Stimulated activated CD8-positive, alpha-beta memory T cell treated with anti-CD3 and anti-CD28 coated beads, Interleukin-15, amount 100 ng/mL, for 4 hours (primary cell): ENCODE results near the gene MTG1.

ENCODE experiments used
- DNase-seq, 2 donors: peaks; one replicate each; pipeline ENCODE4 v3.0.0-alpha.2; 2020; ENCODE audit warnings: low read depth in 2 of 2

The MTG1 gene

DNA sequence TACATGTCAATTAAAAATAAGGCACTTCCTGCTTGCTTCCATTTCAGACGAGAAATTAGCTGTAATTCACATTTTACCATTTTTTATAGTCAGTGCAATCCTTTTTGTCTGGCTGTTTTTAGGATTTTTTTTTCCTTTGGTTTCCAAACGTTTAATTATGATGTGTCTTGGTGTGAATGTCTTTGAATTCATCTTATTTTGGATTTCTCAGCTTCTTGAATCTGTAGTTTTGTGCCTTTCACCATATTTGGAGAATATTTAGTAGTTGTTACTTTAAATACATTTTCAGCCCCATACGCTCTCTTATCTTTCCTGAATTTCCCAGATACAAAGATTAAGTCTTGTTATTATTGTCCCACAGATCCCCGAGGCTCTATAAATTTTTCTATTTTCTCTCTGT is 57.4 kb downstream of the MTG1 start:
- DNase-seq = no peak

DNA sequence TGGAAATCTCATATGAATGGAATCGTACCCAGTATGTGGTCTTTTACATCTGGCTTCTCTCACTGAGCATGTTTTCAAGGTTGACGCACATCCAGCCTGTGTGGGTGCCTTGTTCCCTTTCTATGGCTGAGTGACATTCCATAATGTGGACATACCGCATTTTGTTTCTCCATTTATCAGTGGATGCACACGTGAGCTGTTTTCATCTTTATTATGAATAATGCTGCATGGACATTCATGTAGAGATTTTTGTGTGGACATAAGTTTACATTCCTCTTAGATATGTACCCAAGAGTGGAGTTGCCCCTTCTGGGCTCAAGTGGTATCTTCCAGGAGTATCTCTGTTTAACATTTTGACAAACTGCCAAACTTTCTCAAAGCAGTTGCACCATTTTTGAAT is 58.5 kb downstream of the MTG1 start:
- no peak for DNase-seq

DNA sequence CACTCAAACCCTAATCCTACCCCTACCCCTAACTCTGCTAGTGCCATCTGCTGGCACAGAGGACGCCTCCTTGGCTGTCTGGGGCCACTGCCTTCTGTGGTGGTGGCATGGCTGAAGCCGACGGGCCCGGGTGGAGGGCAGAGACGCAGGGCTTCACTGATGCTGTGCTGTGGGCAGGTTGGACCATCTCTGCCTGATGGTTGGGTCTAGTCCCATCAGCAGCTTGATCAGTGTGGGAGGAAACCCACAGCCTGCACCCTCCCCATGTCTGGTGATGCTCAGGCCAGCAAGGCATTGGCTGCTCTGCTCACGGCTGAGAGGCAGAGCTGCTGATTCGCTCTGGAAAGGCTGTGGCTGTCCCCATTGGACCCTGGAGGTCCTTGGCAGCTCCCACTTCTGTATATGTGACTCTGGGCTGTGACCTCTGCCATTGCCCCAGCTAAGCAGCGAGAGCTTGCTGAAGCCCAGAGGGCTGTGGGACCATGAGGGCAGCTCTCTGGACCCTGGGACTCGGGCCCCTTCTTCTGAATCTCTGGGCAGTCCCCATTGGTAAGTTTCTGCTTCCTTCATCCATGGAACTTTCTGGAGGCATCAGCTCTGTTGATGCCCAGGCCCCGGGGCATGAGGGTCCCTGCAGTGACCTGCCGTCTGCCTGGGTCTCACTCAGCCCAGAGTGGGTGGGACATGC is 59.7 kb downstream of the MTG1 start, which contains the start of gene SCART1:
Gene SCART1, plus strand, starts transcription at position 430 of the 688 bp plus-strand sequence. Its CDS starts 53 bp downstream, at position 483.
- DNase-seq = no peak

DNA sequence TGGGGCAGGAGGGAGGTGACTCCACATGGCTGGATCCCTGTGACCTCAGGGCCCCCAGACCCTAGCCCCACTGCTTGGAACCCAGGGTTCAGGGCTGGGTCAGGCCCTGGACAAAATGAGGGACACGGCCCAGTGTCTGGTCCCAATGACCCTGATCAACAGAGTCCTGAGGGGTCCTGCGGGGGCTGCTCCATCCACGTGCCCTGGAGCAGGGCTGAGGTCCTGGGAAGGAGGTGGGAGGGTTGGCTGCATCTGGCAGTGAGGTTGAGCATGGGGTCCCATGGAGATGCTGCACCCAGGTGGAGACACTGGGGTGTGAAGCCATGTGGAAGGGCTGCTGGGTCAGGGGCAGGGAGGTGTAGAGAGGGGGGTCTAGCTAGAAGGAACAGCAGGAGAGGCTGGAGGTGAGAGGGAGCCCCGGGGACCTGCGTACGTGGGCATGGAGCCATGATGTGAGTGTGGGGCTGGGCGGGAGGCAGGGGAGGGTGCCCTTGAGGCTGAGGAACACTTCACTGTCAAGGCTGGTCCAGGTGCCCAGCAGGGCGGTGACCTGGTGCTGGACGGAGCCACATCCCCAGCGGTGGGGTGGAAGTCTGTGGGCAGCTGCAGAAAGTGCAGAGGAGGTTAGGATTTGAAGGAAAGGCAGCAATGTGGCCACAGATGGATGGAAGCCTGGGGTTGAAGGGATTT is 60.4 kb downstream of the MTG1 start:
- no peak for DNase-seq

DNA sequence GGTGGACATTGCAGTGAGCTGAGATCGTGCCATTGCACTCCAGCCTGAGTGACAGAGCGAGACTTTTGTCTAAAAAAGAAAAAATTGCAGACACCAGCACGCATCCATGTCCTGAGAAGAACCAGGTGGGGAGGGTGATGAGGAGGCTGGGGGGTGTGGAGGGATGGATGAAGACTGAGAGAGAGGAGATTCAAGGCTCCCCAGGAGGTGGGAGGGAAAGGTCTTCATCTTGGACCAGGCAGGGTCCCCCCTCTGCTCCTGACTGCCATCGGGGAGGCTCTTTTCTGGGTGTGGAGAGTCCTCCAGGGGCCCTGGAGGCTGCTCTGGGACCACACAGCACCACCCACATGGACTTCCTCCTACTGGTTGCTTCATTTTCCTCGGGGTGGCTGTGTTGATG is 61.2 kb downstream of the MTG1 start:
- no peak for DNase-seq

DNA sequence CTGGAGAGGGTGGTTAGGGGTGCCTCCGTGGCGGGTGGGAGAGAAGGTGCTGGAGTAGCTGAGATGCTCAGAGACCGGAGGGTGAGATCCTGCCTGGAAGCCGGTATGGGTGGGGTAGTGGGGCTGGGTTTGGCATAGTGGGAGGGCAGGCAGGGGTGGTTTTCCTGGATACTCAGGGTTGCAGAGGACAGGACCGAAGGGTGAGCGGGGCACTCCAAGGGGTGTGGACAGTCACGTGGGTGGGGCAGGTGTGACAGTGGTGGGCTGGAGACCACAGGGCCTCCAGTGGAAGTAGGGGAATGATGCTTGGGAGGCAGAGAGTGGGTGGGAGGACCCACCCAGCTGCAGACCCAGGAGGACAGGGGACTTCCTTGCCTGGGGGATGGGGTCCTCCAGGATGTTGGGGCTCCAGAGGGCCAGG is 61.7 kb downstream of the MTG1 start:
- no peak for DNase-seq

DNA sequence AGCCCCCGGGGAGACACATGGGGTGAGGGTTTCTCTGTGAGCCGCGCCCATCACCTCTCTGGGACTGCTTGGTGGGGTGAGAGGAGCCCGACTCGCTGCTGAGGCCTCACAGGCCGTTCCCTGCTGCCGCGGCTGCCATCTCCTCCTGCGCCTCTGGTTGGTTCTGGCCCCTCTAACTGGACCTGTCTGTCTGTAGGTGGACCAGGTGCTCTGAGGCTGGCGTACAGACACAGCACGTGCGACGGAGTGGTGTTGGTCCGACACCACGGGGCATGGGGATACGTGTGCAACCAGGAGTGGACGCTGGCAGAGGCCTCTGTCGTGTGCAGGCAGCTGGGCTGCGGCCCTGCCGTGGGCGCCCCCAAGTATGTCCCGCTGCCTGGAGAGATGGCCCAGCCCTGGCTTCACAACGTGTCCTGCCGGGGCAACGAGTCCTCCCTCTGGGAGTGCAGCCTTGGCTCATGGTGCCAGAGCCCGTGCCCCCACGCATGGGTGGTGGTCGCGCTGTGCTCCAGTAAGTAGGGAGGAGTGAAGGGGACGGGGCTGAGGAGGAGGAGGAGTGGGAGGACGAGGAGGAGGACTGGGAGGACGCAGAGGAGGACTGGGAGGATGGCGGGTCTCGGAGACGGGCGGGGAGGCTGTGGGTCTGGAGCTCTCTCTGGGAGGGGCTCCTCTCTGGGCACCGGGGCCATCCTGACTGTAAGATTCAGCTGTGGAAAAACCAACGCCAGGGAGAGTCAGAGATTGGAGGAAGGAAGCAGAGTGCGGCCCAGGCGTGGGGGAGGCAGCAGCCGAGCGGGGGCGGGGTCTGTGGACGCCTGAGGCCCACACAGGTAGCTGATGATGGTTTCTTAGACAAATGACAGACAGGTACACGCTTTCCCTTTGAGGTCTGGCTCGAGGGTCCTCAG is 62.3 kb downstream of the MTG1 start:
- DNase-seq = no peak

DNA sequence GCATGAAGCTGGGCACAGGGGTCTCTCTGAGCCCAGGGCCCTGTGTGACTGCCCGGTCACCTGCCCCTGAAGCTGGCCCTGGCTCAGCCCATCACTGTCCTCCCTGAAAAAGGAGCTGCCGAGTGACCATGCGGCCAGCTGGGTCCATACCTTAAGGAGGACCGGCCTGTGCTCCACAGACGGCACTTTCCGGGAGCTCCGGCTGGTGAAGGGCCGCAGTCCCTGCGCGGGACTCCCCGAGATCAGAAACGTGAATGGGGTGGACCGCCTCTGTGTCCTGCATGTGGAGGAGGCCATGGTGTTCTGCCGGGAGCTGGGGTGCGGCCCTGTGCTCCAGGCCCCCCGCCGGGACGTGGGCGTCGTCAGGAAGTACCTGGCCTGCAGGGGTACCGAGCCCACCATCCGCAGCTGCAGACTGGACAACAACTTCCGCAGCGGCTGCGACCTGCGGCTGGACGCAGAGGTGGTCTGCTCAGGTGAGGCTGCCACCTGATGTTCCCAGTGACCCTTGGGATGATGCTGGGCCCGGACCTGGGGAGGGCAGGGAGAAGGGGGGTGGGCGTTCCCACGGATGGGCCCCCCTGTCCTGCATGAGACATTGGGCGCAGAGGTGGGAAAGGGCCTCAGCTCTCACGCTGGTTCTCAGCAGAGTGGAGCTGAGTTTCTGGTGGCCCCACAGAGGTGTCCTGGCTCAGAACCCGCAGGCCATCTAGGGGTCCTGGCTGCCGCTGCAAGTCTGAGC is 63.3 kb downstream of the MTG1 start:
- DNase-seq = no peak

DNA sequence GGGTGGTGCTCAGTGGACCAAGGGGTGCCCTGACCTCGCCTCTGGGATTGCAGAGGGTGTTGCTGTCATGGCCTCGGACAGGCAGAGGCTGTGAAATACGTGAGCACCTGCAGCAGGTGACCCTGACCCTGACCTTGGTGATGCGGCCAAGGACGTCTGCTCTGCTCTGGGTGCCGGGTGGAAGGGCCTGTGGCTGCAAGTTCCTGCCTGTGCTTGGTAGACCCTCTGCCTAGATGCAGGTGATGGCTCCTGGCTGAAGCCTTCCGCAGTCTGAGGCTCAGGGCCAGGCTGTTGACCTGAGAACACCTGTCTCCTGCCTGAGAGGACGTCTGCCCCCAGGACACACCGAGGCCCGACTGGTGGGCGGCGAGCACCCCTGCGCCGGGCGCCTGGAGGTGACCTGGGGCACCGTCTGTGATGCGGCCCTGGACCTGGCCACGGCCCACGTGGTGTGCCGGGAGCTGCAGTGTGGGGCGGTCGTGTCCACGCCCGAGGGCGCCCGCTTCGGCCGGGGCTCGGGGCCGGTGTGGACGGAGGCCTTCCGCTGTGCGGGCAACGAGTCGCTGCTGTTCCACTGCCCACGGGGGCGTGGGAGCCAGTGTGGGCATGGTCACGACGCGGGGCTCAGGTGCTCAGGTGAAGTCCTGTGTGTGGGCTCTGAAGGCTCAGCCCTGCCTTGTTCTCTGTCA is 64.2 kb downstream of the MTG1 start:
- DNase-seq = no peak

DNA sequence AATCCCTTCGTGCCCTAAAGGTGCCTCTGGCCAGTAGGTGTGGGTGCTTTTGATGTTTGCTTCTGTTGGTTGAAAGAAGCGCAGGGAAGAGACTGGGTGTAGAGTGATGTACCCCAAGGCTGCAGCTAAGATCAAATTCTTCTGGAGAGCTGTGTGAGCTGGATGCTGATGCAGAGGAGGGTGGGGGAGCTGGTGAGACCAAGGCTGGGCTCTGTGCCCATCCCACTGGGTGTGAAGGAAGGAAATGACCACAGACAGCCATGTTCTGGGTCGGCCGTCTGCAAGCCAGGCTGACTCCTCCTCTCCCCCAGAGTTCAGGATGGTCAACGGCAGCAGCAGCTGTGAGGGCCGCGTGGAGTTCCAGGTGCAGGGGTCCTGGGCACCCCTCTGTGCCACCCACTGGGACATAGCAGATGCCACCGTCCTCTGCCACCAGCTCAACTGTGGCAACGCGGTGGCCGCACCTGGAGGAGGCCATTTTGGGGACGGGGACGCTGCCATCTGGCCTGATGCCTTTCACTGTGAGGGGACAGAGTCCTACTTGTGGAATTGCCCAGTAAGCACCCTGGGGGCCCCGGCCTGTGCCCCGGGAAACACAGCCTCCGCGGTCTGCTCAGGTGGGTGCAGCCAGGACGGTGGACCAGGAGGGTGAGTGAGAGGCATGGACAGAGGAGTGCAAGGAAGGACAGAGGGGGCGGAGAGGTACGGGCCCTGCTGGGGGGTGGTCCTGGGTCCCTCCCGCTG is 64.9 kb downstream of the MTG1 start:
- DNase-seq = no peak

DNA sequence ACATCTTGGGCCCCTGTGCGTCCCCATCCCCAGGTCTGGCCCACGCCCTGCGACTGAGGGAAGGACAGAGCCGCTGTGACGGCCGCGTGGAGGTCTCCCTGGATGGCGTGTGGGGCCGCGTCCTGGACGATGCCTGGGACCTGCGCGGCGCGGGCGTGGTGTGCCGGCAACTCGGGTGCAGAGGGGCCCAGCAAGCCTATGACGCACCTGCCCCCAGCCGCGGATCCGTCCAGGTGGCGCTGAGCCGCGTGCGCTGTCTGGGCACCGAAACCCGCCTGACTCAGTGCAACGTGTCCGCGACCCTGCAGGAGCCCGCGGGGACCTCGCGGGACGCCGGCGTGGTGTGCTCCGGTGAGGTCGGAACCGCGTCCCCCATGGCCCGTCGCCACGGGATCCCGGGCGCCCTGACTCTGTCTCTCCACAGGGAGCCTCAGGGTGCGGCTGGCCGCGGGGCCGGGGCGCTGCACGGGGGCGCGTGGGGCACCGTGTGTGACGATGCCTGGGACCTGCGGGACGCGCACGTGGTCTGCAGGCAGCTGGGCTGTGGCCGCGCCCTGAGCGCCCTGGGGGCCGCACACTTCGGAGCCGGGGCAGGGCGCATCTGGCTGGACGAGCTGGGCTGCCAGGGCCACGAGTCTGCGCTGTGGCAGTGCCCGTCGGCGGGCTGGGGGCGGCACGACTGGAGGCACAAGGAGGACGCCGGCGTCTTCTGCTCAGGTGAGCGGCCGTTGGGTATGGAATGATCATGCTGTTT is 65.7 kb downstream of the MTG1 start:
- DNase-seq = no peak

DNA sequence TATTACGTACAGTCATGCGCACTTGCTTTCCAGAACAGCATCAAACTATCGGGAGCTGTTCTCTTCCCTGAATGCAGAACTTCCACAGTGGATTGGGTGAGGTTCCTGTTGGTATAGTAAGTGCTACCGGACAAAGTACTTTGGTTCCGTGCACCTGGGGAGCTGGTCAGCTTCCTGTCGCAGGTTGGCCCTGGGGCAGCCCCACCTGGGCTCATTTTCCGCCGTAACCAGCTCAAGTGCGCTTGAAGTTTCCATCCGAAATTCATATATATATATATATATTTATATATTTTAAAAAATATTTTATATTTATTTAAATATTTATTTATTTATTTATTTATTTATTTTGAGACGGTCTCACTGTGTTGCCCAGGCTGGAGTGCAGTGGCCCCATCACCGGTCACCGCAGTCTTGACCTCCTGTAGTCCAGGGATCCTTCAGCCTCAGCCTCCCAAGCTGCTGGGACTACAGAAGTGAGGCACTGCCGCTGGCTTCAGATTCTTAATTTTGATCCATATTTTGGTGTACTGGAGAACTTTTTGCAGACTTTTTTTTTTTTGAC is 66.3 kb downstream of the MTG1 start:
- no peak for DNase-seq

DNA sequence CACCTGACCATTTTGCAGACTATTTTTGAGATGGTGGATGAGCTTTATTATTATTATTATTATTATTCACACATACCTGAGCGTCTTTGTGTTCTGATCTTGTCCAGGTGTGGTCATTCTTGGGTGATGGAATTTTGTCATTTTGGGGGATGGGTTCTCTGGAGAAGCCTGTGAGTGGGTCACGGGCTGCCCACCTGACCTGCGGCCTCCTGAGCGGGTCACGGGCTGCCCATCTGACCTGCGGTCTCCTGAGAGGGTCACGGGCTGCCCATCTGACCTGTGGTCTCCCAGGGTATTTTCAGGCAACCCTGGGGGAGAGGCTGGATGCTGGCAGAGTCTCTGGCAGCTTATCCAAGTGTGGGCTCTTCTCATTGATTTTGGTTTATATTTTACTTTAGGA is 67.1 kb downstream of the MTG1 start:
- DNase-seq = no peak

DNA sequence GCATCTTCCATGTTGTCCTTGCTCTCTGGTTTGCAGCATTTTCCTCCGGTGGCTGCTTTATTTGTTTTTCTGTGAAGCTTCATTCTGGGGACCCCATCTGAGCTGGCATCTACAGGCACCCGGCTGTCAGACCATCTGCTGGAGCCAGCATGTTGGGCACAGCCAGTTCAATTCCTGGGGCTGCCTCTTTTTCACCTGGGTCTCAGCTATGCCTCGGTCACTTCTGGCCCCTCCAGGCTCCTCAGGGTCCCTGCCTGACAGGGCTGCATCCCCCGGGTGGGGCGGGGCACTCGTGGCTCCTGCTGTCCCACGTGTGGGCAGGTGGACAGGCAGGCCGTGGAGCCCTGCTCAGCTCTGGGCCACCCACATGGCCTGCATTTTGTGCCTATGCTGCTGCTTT is 67.9 kb downstream of the MTG1 start:
- no peak for DNase-seq

DNA sequence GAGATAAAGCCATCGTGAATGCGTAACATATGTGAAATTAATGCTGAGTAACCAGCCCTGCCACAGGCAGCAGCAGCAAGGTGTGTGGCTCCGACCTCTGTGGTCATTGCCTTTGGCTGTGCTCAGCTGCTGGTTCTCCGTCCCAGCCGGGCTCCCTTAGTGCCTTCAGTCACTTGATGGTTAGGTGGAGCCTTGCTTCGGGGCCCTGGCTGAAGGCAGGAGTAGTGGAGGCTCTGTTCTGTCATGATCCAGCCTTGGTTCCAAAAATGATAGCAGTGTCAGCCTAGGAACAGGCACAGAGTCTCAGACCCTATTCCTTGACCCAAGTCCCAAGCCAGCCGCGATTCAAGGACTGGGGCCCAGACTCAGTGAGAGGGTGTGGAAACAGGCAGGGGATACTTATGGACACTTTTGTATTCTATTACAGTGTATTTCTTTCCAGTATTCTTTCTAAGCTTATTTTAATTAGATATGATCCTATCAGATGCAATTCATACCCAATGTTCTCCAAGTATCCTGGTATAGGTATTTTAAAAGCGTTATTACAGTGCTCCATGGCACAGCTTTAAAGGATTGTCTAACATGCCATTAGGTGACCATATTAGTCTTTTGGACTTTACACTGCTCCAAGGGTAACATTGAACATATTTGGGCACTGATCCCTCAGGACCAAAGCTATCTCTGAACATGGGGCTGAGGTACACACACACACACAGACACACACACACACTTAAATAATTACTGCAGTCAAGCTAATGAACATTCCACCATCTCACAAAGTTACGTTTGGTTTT is 68.8 kb downstream of the MTG1 start:
- DNase-seq = no peak

DNA sequence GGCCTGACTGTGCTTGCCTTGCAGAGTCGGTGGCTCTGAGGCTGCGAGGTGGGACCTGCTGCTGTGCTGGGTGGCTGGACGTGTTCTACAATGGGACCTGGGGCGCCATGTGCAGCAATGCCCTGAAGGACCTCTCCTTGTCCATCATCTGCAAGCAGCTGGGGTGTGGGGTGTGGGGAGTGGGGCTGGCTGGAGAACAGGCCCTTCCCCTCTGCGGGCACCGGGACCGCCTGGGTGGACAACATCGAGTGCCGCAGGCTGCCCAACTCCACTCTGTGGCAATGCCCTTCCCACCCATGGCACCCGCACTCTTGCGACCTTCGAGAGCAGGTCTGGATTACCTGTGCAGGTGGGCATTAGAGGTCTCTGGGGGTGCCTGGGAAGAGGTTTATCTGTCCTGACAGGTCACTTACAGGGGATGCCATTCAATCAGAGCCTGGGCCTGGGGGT is 70.7 kb downstream of the MTG1 start:
- DNase-seq = no peak

DNA sequence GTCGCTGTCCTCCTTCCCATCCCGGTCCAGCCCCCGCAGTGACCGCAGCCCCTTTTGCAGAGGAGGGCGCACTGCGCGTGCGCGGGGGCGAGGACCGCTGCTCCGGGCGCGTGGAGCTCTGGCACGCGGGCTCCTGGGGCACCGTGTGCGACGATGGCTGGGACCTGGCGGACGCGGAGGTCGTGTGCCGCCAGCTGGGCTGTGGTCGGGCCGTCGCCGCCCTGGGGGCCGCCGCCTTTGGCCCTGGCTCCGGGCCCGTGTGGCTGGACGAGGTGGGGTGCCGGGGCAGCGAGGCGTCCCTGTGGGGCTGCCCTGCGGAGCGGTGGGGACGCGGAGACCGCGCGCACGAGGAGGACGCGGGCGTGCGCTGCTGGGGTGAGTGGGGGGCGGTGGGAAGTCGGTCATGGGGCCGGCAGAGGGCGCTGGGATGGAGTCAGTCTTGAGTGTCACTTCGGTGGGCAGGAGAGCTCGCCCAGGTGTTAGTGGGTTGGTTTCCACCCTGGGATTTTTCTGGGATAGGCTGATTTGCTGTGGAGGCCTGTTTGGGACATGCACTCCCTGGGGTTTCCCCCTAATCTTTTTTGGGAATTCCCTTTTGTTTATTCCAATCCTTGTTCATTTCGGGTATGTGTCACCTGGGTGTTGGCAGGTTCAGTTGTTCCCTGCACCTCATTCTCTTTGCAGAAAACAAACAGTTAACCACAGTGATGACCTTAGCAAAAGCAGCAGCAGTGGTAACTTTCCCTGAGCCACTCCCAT is 71.4 kb downstream of the MTG1 start:
- no peak for DNase-seq
